Fibroblast of upper back skin (primary cell): ENCODE data around the gene ABCG2.

Experiments
- DNase-seq: peaks from one replicate; pipeline ENCODE4 v3.0.0-alpha.2; 2013

Gene ABCG2

GRCh38 chr4:88062843-88063242 lies 95.6 kb downstream of the ABCG2 start:
- DNase-seq, result no peak

GRCh38 chr4:88062311-88062710 lies 96.1 kb downstream of the ABCG2 start:
- no peak for DNase-seq

- no peak for DNase-seq
Measured at GRCh38 chr4:88060431-88060830, 98.0 kb downstream of the ABCG2 start.

- DNase-seq, result no peak
Measured at GRCh38 chr4:88059766-88060165, 98.7 kb downstream of the ABCG2 start.

GRCh38 chr4:88058295-88058694 lies 100.1 kb downstream of the ABCG2 start:
- no peak for DNase-seq

GRCh38 chr4:88054901-88055300 lies 103.5 kb downstream of the ABCG2 start:
- DNase-seq, result peak; percentile 36

- DNase-seq, result no peak
Measured at GRCh38 chr4:88054229-88054628, 104.2 kb downstream of the ABCG2 start.

GRCh38 chr4:88045021-88045420 lies 113.4 kb downstream of the ABCG2 start:
- no peak for DNase-seq

GRCh38 chr4:88043586-88044340 lies 114.7 kb downstream of the ABCG2 start:
- no peak for DNase-seq

GRCh38 chr4:88043001-88043400 lies 115.4 kb downstream of the ABCG2 start:
- no peak for DNase-seq

- DNase-seq, result no peak
Measured at GRCh38 chr4:88041626-88042025, 116.8 kb downstream of the ABCG2 start.

GRCh38 chr4:88040707-88041106 lies 117.7 kb downstream of the ABCG2 start:
- no peak for DNase-seq
